ENCODE data around the gene WDR81.
"Not testable (repeated sequence)": the region's sequence is repeated elsewhere in the genome, so short reads cannot be mapped to it uniquely, and the experiment has no call there.

The WDR81 gene

GRCh38 chr17:1737531-1738291 lies 13.2 kb downstream of the WDR81 start (continued):
- TF ChIP-seq ZBTB26 (tag by site-specific recombination; optimal IDR thresholded peaks at IDR 0.05) (no peak), ZNF521 (tag by site-specific recombination; IDR thresholded peaks at IDR 0.05) (no peak), ZNF530 (tag by site-specific recombination; IDR thresholded peaks at IDR 0.05; ENCODE audit: low read depth) (no peak)

- H3K27ac ChIP-seq (ENCODE audit: extremely low read depth, low read depth, low read length); CTCF ChIA-PET; H3K4me1 ChIP-seq (ENCODE audit: control insufficient read depth, insufficient read depth, low read length); H3K4me3 ChIP-seq (ENCODE audit: low read depth, low read length); H3K9me3 ChIP-seq (ENCODE audit: control insufficient read depth, insufficient read depth, low read depth, low read length); POLR2A ChIA-PET: not testable (repeated sequence)
- H3K36me3 ChIP-seq (ENCODE audit: control insufficient read depth in 2 of 2, insufficient read depth in 1 of 2, low read length in 2 of 2): peaks cover 0 to 12% of the 10 kb centered on the region in 2 experiments; a peak in 1 of 3 replicates
Measured at GRCh38 chr17:1741899-1742298, 17.4 kb downstream of the WDR81 start.

- H3K4me1 ChIP-seq (ENCODE audit: control insufficient read depth, insufficient read depth, low read length): no peaks in the 10 kb centered on the region
- no peak within 1 kb of the TSS for H3K4me3 ChIP-seq (ENCODE audit: low read depth, low read length)
- no peak within 1 kb of the TSS for H3K27ac ChIP-seq (ENCODE audit: extremely low read depth, low read depth, low read length)
- peaks cover 0 to 5% of the 10 kb centered on the region in 2 experiments; a peak in 1 of 3 replicates for H3K36me3 ChIP-seq (ENCODE audit: control insufficient read depth in 2 of 2, insufficient read depth in 1 of 2, low read length in 2 of 2)
- ChIA-PET POLR2A (no interaction called here), CTCF (no interaction called here)
- H3K9me3 ChIP-seq (ENCODE audit: control insufficient read depth, insufficient read depth, low read depth, low read length): no peaks in the 10 kb centered on the region
- no peak for TF ChIP-seq ZNF561 (tag by site-specific recombination; IDR thresholded peaks at IDR 0.05; ENCODE audit: borderline replicate concordance)
- no peak for TF ChIP-seq ZNF114 (tag by site-specific recombination; IDR thresholded peaks at IDR 0.05)
- TF ChIP-seq ZNF155 (tag by site-specific recombination; IDR thresholded peaks at IDR 0.05): no peak
- TF ChIP-seq SCRT1 (tag by site-specific recombination; IDR thresholded peaks at IDR 0.05; ENCODE audit: borderline replicate concordance): no peak
- TF ChIP-seq ZNF580 (tag by site-specific recombination; IDR thresholded peaks at IDR 0.05): no peak
- no peak for TF ChIP-seq ZNF747 (tag by site-specific recombination; IDR thresholded peaks at IDR 0.05)
- no peak for TF ChIP-seq ZNF391 (tag by site-specific recombination; IDR thresholded peaks at IDR 0.05; ENCODE audit: borderline replicate concordance, low read depth)
- TF ChIP-seq ZNF19 (tag by site-specific recombination; IDR thresholded peaks at IDR 0.05; ENCODE audit: low read depth): no peak
- TF ChIP-seq ZNF112 (tag by site-specific recombination; IDR thresholded peaks at IDR 0.05): no peak
- no peak for TF ChIP-seq ZNF560 (tag by site-specific recombination; IDR thresholded peaks at IDR 0.05; ENCODE audit: borderline replicate concordance)
- no peak for TF ChIP-seq ZNF645 (tag by site-specific recombination; IDR thresholded peaks at IDR 0.05)
Measured at GRCh38 chr17:1742371-1743087, 18.0 kb downstream of the WDR81 start, which contains the start of gene SERPINF2. TSS of gene SERPINF2 (plus strand) at chr17:1742871. CDS start at chr17:1744996, 2,125 bp downstream.

- ChIA-PET CTCF (interaction anchor here (0.5 kb wide), 1 partner anchor 296 kb away, joined by 3 read pairs; no protein-coding TSS in a partner anchor), POLR2A (no interaction called here)
- H3K4me3 ChIP-seq (ENCODE audit: low read depth, low read length): no peak overlapping the region
- TF ChIP-seq ZNF488 (tag by site-specific recombination; IDR thresholded peaks at IDR 0.05): no peak
- TF ChIP-seq ZNF138 (tag by site-specific recombination; IDR thresholded peaks at IDR 0.05; ENCODE audit: borderline replicate concordance): no peak
- TF ChIP-seq ZFP3 (tag by site-specific recombination; IDR thresholded peaks at IDR 0.05; ENCODE audit: low read depth): no peak
- TF ChIP-seq SP2 (tag by site-specific recombination; IDR thresholded peaks at IDR 0.05): no peak
- TF ChIP-seq ZNF202 (tag by site-specific recombination; IDR thresholded peaks at IDR 0.05; ENCODE audit: borderline replicate concordance): no peak
- TF ChIP-seq ZNF76 (tag by site-specific recombination; IDR thresholded peaks at IDR 0.05; ENCODE audit: borderline replicate concordance, low read depth): no peak
- no peak for TF ChIP-seq ZFHX2 (tag by site-specific recombination; conservative IDR thresholded peaks at IDR 0.05)
- no peak for TF ChIP-seq ZNF2 (tag by site-specific recombination; IDR thresholded peaks at IDR 0.05)
- TF ChIP-seq ZNF174 (tag by site-specific recombination; IDR thresholded peaks at IDR 0.05): no peak
- TF ChIP-seq ZXDB (tag by site-specific recombination; IDR thresholded peaks at IDR 0.05): no peak
- no peak for TF ChIP-seq SP7 (tag by site-specific recombination; IDR thresholded peaks at IDR 0.05)
- TF ChIP-seq GLIS2 (tag by site-specific recombination; IDR thresholded peaks at IDR 0.05): no peak
- H3K4me1 ChIP-seq (ENCODE audit: control insufficient read depth, insufficient read depth, low read length): no peaks in the 10 kb centered on the region
- H3K27ac ChIP-seq (ENCODE audit: extremely low read depth, low read depth, low read length): no peak overlapping the region
- peaks cover 0 to under 1% of the 10 kb centered on the region in 2 experiments; a peak in 1 of 3 replicates for H3K36me3 ChIP-seq (ENCODE audit: control insufficient read depth in 2 of 2, insufficient read depth in 1 of 2, low read length in 2 of 2)
- H3K9me3 ChIP-seq (ENCODE audit: control insufficient read depth, insufficient read depth, low read depth, low read length): no peaks in the 10 kb centered on the region
Measured at GRCh38 chr17:1743088-1743439, 18.6 kb downstream of the WDR81 start.

Measured in HEK293 (cell line).